OCI-LY7 (cell line): ENCODE data around the gene GALK1. TPM values are rescaled to one million over a fixed set of nuclear protein-coding genes. Genes with fewer than 3 reads are reported as not detected.

Experiments
- BruUV-seq: library from RNA; stranded (reverse); fragments of 400-500 nt; replicated peaks from 2 replicates; lab custom pipeline; 2021; lab: Mats Ljungman, UMichigan
- CTCF ChIA-PET: fragments of 300-600 bp; sonication (Branson Sonifier 250); formaldehyde crosslinking; loops from one replicate; lab custom pipeline; 2022; ENCODE audit warnings: antibody characterized with exemption; ENCODE audit not compliant: unreplicated experiment; lab: Charles Lee
- POLR2A ChIA-PET: fragments of 300-600 bp; sonication (Branson Sonifier 250); formaldehyde crosslinking; loops from one replicate; lab custom pipeline; 2022; ENCODE audit warnings: antibody characterized with exemption; lab: Charles Lee
- DNase-seq: peaks from one replicate; pipeline ENCODE4 v3.0.0-alpha.2; 2015; ENCODE audit warnings: low spot score
- H2AFZ ChIP-seq: fragments of 200-600 bp; sonication (generic), shearing (Covaris generic); 2 replicates; pipeline ENCODE4 v1.6.1; 2014; ENCODE audit warnings: mild to moderate bottlenecking, antibody characterized with exemption, low read length, moderate library complexity
- H3K27ac ChIP-seq: fragments of 200-600 bp; sonication (generic); 2 replicates; pipeline ENCODE4 v1.5.1; 2014; ENCODE audit warnings: mixed run types, low read depth, mild to moderate bottlenecking, moderate library complexity, low read length, inconsistent platforms; ENCODE audit not compliant: poor library complexity, severe bottlenecking
- H3K36me3 ChIP-seq: fragments of 200-600 bp; sonication (generic); 2 replicates; pipeline ENCODE4 v1.6.1; 2014; ENCODE audit warnings: mild to moderate bottlenecking, antibody characterized with exemption, low read length, moderate library complexity, mixed read lengths; ENCODE audit not compliant: insufficient read depth
- H3K4me1 ChIP-seq: fragments of 200-600 bp; sonication (generic); 2 replicates; pipeline ENCODE4 v1.5.1; 2014; ENCODE audit warnings: mild to moderate bottlenecking, low read length; ENCODE audit not compliant: insufficient read depth, poor library complexity, severe bottlenecking
- H3K4me2 ChIP-seq: fragments of 200-600 bp; sonication (generic); 2 replicates; pipeline ENCODE4 v1.6.1; 2014; ENCODE audit warnings: mild to moderate bottlenecking, low read length
- H3K4me3 ChIP-seq: fragments of 200-600 bp; sonication (generic); 2 replicates; pipeline ENCODE4 v1.5.1; 2014; ENCODE audit warnings: mild to moderate bottlenecking, low read depth, low read length; ENCODE audit not compliant: poor library complexity, severe bottlenecking
- H3K79me2 ChIP-seq: fragments of 200-600 bp; sonication (generic); 2 replicates; pipeline ENCODE4 v1.6.1; 2016; ENCODE audit warnings: low read depth, mild to moderate bottlenecking, low read length, moderate library complexity, mixed read lengths; ENCODE audit not compliant: insufficient read depth
- H3K9me2 ChIP-seq: fragments of 200-600 bp; sonication (generic); 2 replicates; pipeline ENCODE4 v1.6.1; 2016; ENCODE audit warnings: mild to moderate bottlenecking, low read length, mixed read lengths; ENCODE audit not compliant: insufficient read depth
- H3K9me3 ChIP-seq: fragments of 200-600 bp; sonication (generic); 2 replicates; pipeline ENCODE4 v1.6.1; 2014; ENCODE audit warnings: mild to moderate bottlenecking, mixed run types, low read length, mixed read lengths
- H4K20me1 ChIP-seq: fragments of 200-600 bp; sonication (generic); 2 replicates; pipeline ENCODE4 v1.6.1; 2014; ENCODE audit warnings: mild to moderate bottlenecking, antibody characterized with exemption, low read length, moderate library complexity, mixed read lengths; ENCODE audit not compliant: insufficient read depth
- CTCF ChIP-seq: fragments of 200-600 bp; sonication (generic); conservative IDR thresholded peaks from 2 replicates; pipeline ENCODE4 v1.5.1; 2014; ENCODE audit warnings: mild to moderate bottlenecking, antibody characterized with exemption, low read length, moderate library complexity, mixed read lengths
- EZH2phosphoT487 ChIP-seq: fragments of 200-600 bp; sonication (generic); IDR thresholded peaks from 2 replicates; pipeline ENCODE4 v1.6.1; 2018; ENCODE audit warnings: low read depth, borderline replicate concordance, mild to moderate bottlenecking, mixed run types, antibody characterized with exemption, low read length, moderate library complexity, mixed read lengths
- intact Hi-C: fragments of 100-400 bp; cut with micrococcal nuclease; formaldehyde crosslinking; loops from one replicate; pipeline ENCODE4 v1.10.0; 2022; ENCODE audit not compliant: unreplicated experiment
- total RNA-seq, 2 experiments: library from RNA; depleted of rRNA in 1 of 2; stranded (reverse); fragments of >200 nt in 1 of 2; shearing (Covaris generic) in 1 of 2; gene quantifications; 2 replicates each; pipeline ENCODE4 v1.2.3, GENCODE V29; 2014 to 2022

Gene GALK1
- total RNA-seq, 2 experiments from 2014 or later: 74.8 to 99.4 TPM

DNA sequence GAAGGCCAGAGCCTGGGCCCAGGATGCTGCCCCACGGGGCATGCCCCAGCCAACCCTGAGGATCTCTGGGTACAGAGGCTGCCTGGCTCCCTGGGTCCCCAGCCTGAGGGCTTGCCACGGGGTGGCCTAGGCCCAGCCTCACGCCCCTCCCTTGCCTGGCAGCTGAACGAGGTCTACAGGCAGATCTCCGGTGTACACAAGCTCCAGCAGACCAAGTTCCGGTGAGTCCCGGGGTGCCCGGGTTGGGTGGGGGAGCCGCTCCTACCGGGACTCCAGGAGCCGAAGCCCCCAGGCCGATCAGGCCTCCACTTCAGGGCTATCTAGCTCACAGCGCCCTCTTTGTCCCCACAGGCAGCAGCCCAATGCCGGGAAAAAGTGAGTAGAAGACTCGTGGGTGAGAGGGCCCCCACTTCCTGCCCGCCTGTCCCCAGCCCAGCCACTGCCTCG, 24.3 kb downstream of the GALK1 start:
- Histone ChIP-seq H3K4me3 (no peak overlapping the region), H3K9me3 (no peaks in the 10 kb centered on the region), H3K79me2 (no peaks in the 10 kb centered on the region), H3K36me3 (no peaks in the 10 kb centered on the region), H3K4me2 (no peak overlapping the region), H3K27ac (no peak overlapping the region), H4K20me1 (no peaks in the 10 kb centered on the region), H3K9me2 (no peaks in the 10 kb centered on the region), H2AFZ (no peak overlapping the region), H3K4me1 (peaks cover 14% of the 10 kb centered on the region)
- no TSS peak for BruUV-seq
- intact Hi-C loops: no loop called here
- peak; percentile 45 for TF ChIP-seq CTCF
- no peak for TF ChIP-seq EZH2phosphoT487
- ChIA-PET POLR2A (no interaction called here), CTCF (no interaction called here)
- DNase-seq: no peak

GRCh38 chr17:75740215-75740614, 24.8 kb downstream of the GALK1 start:
- no TSS peak for BruUV-seq
- peaks cover 14% of the 10 kb centered on the region for H3K4me1 ChIP-seq
- no peaks in the 10 kb centered on the region for H3K36me3 ChIP-seq
- no peak for DNase-seq
- no peak overlapping the region for H3K4me3 ChIP-seq
- CTCF ChIA-PET: no interaction called here
- no peak overlapping the region for H2AFZ ChIP-seq
- H3K9me2 ChIP-seq: no peaks in the 10 kb centered on the region
- H4K20me1 ChIP-seq: no peaks in the 10 kb centered on the region
- TF ChIP-seq EZH2phosphoT487: no peak
- no peak for TF ChIP-seq CTCF
- no peak overlapping the region for H3K27ac ChIP-seq
- no peaks in the 10 kb centered on the region for H3K9me3 ChIP-seq
- POLR2A ChIA-PET: no interaction called here
- no peak overlapping the region for H3K4me2 ChIP-seq
- no peaks in the 10 kb centered on the region for H3K79me2 ChIP-seq
- intact Hi-C loops: no loop called here

GRCh38 chr17:75739801-75740200, 25.2 kb downstream of the GALK1 start:
- intact Hi-C loops: no loop called here
- Histone ChIP-seq H2AFZ (no peak overlapping the region), H3K4me2 (no peak overlapping the region), H3K79me2 (no peaks in the 10 kb centered on the region), H3K9me3 (no peaks in the 10 kb centered on the region), H3K9me2 (no peaks in the 10 kb centered on the region), H3K4me1 (peaks cover 16% of the 10 kb centered on the region), H4K20me1 (no peaks in the 10 kb centered on the region), H3K27ac (no peak overlapping the region), H3K4me3 (no peak overlapping the region), H3K36me3 (no peaks in the 10 kb centered on the region)
- DNase-seq: no peak
- BruUV-seq: no TSS peak
- TF ChIP-seq CTCF: no peak
- TF ChIP-seq EZH2phosphoT487: no peak
- CTCF ChIA-PET: no interaction called here
- POLR2A ChIA-PET: no interaction called here
